ENCODE results near the gene RAB10.

Gene RAB10

DNA sequence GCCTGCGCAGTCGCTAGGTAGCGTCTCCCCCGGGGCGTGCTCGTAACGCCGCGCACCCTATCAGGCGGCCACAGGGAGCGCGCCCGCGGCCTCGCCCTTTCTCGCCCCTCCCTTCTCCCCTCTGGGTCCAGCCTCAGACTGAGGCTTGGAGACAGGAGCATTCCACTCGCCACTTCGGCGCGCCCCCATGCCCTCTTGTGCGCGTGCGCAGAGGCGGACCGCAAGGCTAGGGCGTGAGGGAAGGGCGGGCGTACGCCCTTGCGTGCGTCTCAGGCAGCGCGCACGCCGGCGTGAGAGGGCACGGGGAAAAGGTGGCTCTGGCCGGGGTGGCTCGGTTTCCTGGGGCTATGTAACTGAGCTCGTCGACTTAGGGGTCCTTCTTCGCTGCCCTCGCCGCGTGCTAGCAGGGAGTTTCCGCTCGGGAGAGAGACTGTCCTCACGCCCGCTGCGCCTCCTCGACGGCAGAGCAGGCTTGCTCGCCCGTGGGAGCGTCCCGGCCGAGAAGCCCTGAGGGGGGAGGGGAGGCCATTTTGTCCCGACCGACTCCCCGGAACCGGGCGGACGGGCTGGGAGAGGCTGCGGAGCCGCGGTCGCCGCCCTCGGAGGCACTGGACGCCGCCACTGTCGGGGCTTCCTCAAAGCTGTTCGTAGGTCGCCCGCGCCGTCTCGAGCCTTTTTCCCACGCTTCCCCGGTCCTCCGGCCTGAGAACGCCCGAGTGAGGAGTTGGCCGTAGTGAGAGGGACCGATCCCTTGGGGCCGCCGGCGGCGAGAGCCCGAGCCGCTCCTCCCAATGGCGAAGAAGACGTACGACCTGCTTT, at the start of gene RAB10:
Gene RAB10 (plus strand): TSS at position 267 of the 819 bp plus-strand sequence. CDS start 525 bp downstream, at position 792.
- peak within 1 kb of the TSS; percentile 95 for H3K4me3 ChIP-seq (ENCODE audit: insufficient read length, low read depth)
- H3K36me3 ChIP-seq (ENCODE audit: insufficient read depth, insufficient read length, low read length), result peaks cover 4% of the 10 kb centered on the region
- peak within 1 kb of the TSS; percentile 99 for H3K9ac ChIP-seq (ENCODE audit: insufficient read length, low read depth)
- TF ChIP-seq YY1 (IDR thresholded peaks at IDR 0.05; ENCODE audit: insufficient read depth, insufficient read length), result peak; percentile 18
- no peak for TF ChIP-seq ZNF274 (IDR thresholded peaks at IDR 0.05; ENCODE audit: low read depth, low read length)
- H3K4me1 ChIP-seq (ENCODE audit: insufficient read depth, insufficient read length), result no peaks in the 10 kb centered on the region
- no peaks in the 10 kb centered on the region for H3K27me3 ChIP-seq (ENCODE audit: insufficient read depth, insufficient read length)
- DNase-seq (ENCODE audit: low read depth, low spot score), result peak; percentile 99
- H3K9me3 ChIP-seq (ENCODE audit: insufficient read depth, low read length), result no peaks in the 10 kb centered on the region

DNA sequence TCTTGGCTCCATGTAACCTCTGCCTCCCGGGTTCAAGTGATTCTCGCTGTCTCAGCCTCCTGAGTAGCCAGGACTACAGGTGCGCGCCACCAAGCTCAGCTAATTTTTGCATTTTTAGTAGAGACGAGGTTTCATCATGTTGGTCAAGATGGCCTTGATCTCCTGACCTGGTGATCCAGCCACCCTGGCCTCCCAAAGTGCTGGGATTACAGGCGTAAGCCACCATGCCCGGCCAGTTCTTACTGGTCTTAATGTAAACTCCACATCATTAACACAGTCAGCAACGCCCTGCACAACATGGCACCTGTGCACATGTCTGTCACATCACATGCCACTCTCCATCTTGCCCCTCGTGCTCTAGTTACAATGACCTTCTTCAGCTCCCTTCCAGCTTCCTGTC, 45.8 kb upstream of the RAB10 start:
- H3K4me3 ChIP-seq (ENCODE audit: insufficient read length, low read depth), result no peak overlapping the region
- no peaks in the 10 kb centered on the region for H3K4me1 ChIP-seq (ENCODE audit: insufficient read depth, insufficient read length)
- no peak for DNase-seq (ENCODE audit: low read depth, low spot score)
- no peaks in the 10 kb centered on the region for H3K27me3 ChIP-seq (ENCODE audit: insufficient read depth, insufficient read length)
- H3K36me3 ChIP-seq (ENCODE audit: insufficient read depth, insufficient read length, low read length), result no peaks in the 10 kb centered on the region
- no peak overlapping the region for H3K9ac ChIP-seq (ENCODE audit: insufficient read length, low read depth)
- no peaks in the 10 kb centered on the region for H3K9me3 ChIP-seq (ENCODE audit: insufficient read depth, low read length)
- no peak for TF ChIP-seq SUZ12 (IDR thresholded peaks at IDR 0.05; ENCODE audit: extremely low read depth, insufficient read depth, insufficient read length)
- TF ChIP-seq YY1 (IDR thresholded peaks at IDR 0.05; ENCODE audit: insufficient read depth, insufficient read length), result no peak
- no peak for TF ChIP-seq ZNF274 (IDR thresholded peaks at IDR 0.05; ENCODE audit: low read depth, low read length)

DNA sequence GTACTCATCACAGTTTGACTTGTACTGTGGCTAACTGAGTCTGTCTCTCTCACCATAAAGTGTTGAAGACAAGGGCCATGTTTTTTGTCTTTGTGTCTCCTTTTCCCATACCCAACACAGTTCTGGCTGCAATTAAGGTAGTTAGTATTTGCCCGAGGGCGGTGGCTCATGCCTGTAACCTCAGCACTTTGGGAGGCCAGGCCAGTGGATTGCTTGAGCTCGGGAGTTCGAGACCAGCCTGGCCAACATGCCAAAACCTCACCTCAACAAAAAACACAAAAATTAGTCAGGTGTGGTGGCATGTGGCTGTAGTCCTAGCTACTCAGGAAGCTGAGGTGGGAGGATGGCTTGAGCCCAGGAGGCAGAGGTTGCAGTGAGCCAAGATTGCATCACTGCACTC, 44.7 kb upstream of the RAB10 start:
- no peak overlapping the region for H3K9ac ChIP-seq (ENCODE audit: insufficient read length, low read depth)
- TF ChIP-seq SUZ12 (IDR thresholded peaks at IDR 0.05; ENCODE audit: extremely low read depth, insufficient read depth, insufficient read length) (no peak), YY1 (IDR thresholded peaks at IDR 0.05; ENCODE audit: insufficient read depth, insufficient read length) (no peak), ZNF274 (IDR thresholded peaks at IDR 0.05; ENCODE audit: low read depth, low read length) (no peak)
- no peaks in the 10 kb centered on the region for H3K4me1 ChIP-seq (ENCODE audit: insufficient read depth, insufficient read length)
- no peaks in the 10 kb centered on the region for H3K36me3 ChIP-seq (ENCODE audit: insufficient read depth, insufficient read length, low read length)
- no peak overlapping the region for H3K4me3 ChIP-seq (ENCODE audit: insufficient read length, low read depth)
- no peaks in the 10 kb centered on the region for H3K9me3 ChIP-seq (ENCODE audit: insufficient read depth, low read length)
- H3K27me3 ChIP-seq (ENCODE audit: insufficient read depth, insufficient read length), result no peaks in the 10 kb centered on the region
- DNase-seq (ENCODE audit: low read depth, low spot score), result no peak

DNA sequence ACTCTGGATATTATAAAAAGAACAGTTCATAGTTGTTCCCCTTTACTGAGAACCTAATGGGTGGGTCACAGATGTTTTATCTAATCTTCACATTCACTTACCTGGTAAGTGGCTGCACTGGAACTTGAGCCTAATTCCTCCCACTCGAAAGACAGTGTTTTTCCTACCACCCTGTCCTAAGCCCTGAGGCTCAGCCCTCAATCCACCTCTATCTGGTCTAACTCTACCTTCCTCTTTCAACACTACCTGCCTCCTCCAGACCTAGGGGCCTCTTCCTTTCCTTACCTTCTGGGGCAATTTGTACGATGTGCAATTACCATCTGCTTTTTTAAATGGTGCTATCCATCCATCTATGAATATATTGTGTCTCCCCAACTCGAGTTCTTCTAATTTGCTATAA, 41.9 kb upstream of the RAB10 start:
- no peak for DNase-seq (ENCODE audit: low read depth, low spot score)
- no peak for TF ChIP-seq YY1 (IDR thresholded peaks at IDR 0.05; ENCODE audit: insufficient read depth, insufficient read length)
- no peak for TF ChIP-seq SUZ12 (IDR thresholded peaks at IDR 0.05; ENCODE audit: extremely low read depth, insufficient read depth, insufficient read length)
- TF ChIP-seq ZNF274 (IDR thresholded peaks at IDR 0.05; ENCODE audit: low read depth, low read length), result no peak
- Histone ChIP-seq H3K9me3 (ENCODE audit: insufficient read depth, low read length) (no peaks in the 10 kb centered on the region), H3K36me3 (ENCODE audit: insufficient read depth, insufficient read length, low read length) (no peaks in the 10 kb centered on the region), H3K4me1 (ENCODE audit: insufficient read depth, insufficient read length) (no peaks in the 10 kb centered on the region), H3K27me3 (ENCODE audit: insufficient read depth, insufficient read length) (no peaks in the 10 kb centered on the region), H3K9ac (ENCODE audit: insufficient read length, low read depth) (no peak overlapping the region), H3K4me3 (ENCODE audit: insufficient read length, low read depth) (no peak overlapping the region)

DNA sequence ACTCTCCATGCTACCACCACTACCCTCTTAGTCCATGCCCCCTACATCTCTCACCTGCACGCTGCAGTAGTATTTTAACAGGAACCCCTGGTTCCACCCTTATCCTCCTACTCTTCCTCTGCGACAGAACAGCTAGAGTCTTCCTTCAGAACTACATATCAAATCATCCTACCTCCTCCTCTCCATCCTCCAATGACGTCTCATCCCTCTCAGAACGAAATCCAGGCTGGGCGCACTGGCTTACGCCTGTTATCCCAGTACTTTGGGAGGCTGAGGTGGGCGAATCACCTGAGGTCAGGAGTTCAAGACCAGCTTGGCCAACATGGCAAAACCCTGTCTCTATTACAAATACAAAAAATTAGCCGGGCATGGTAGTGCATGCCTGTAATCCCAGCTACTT, 41.3 kb upstream of the RAB10 start:
- H3K9me3 ChIP-seq (ENCODE audit: insufficient read depth, low read length), result no peaks in the 10 kb centered on the region
- no peak for TF ChIP-seq SUZ12 (IDR thresholded peaks at IDR 0.05; ENCODE audit: extremely low read depth, insufficient read depth, insufficient read length)
- no peak for TF ChIP-seq YY1 (IDR thresholded peaks at IDR 0.05; ENCODE audit: insufficient read depth, insufficient read length)
- TF ChIP-seq ZNF274 (IDR thresholded peaks at IDR 0.05; ENCODE audit: low read depth, low read length), result no peak
- no peaks in the 10 kb centered on the region for H3K4me1 ChIP-seq (ENCODE audit: insufficient read depth, insufficient read length)
- H3K9ac ChIP-seq (ENCODE audit: insufficient read length, low read depth), result no peak overlapping the region
- no peaks in the 10 kb centered on the region for H3K36me3 ChIP-seq (ENCODE audit: insufficient read depth, insufficient read length, low read length)
- H3K27me3 ChIP-seq (ENCODE audit: insufficient read depth, insufficient read length), result no peaks in the 10 kb centered on the region
- DNase-seq (ENCODE audit: low read depth, low spot score), result no peak
- H3K4me3 ChIP-seq (ENCODE audit: insufficient read length, low read depth), result no peak overlapping the region

DNA sequence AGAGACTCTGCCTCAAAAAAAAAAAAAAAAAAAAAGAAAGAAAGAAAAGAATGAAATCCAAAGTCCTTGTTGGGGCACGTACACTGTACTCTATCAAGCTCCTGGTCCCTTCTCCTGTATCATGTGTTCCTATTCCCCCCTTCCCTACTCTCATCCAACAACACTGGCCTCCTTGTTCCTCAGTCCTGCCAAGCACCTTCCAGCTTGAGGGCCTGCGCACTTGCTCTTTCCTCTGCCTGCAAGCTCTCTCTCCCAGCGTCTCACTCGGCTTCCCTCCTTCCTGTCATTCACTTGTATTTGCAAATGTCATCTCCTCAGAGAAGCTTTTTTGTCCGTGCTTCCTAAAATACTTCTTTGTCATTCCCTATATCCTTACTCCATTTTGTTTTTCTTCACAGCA, 40.8 kb upstream of the RAB10 start:
- no peak overlapping the region for H3K4me3 ChIP-seq (ENCODE audit: insufficient read length, low read depth)
- no peak overlapping the region for H3K9ac ChIP-seq (ENCODE audit: insufficient read length, low read depth)

DNA sequence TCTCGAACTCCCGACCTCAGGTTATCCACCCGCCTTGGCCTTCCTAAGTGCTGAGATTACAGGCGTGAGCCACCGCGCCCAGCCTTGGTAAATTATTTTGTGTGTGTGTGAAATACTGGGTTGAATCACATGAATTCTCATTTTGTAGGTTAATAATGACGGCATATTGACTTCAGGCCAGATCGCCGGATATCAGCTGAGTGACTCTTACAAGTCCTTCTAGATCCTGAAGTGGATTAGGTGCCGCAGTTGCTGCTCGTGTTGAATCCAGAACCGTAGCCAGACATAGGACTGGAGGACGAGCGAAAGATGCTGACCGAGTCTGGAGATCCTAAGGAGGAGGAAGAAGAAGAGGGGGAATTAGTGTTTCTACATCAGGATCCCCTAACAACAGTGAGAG, 39.4 kb upstream of the RAB10 start:
- no peak overlapping the region for H3K4me3 ChIP-seq (ENCODE audit: insufficient read length, low read depth)
- H3K27me3 ChIP-seq (ENCODE audit: insufficient read depth, insufficient read length), result no peaks in the 10 kb centered on the region
- DNase-seq (ENCODE audit: low read depth, low spot score), result no peak
- TF ChIP-seq YY1 (IDR thresholded peaks at IDR 0.05; ENCODE audit: insufficient read depth, insufficient read length), result no peak
- TF ChIP-seq ZNF274 (IDR thresholded peaks at IDR 0.05; ENCODE audit: low read depth, low read length), result no peak
- no peaks in the 10 kb centered on the region for H3K4me1 ChIP-seq (ENCODE audit: insufficient read depth, insufficient read length)
- H3K9ac ChIP-seq (ENCODE audit: insufficient read length, low read depth), result no peak overlapping the region
- no peaks in the 10 kb centered on the region for H3K9me3 ChIP-seq (ENCODE audit: insufficient read depth, low read length)
- no peaks in the 10 kb centered on the region for H3K36me3 ChIP-seq (ENCODE audit: insufficient read depth, insufficient read length, low read length)

More for the DNA sequence above, 40.8 kb upstream of the RAB10 start:
- DNase-seq (ENCODE audit: low read depth, low spot score), result no peak
- H3K4me1 ChIP-seq (ENCODE audit: insufficient read depth, insufficient read length), result no peaks in the 10 kb centered on the region
- H3K27me3 ChIP-seq (ENCODE audit: insufficient read depth, insufficient read length), result no peaks in the 10 kb centered on the region
- H3K36me3 ChIP-seq (ENCODE audit: insufficient read depth, insufficient read length, low read length), result no peaks in the 10 kb centered on the region
- TF ChIP-seq ZNF274 (IDR thresholded peaks at IDR 0.05; ENCODE audit: low read depth, low read length) (no peak), SUZ12 (IDR thresholded peaks at IDR 0.05; ENCODE audit: extremely low read depth, insufficient read depth, insufficient read length) (no peak), YY1 (IDR thresholded peaks at IDR 0.05; ENCODE audit: insufficient read depth, insufficient read length) (no peak)
- H3K9me3 ChIP-seq (ENCODE audit: insufficient read depth, low read length), result no peaks in the 10 kb centered on the region

Measured in NT2/D1 (cell line).